Body of pancreas (tissue), 4 donors: ENCODE results near the gene RNPS1.

ENCODE experiments used
- POLR2A ChIP-seq, 3 donors: fragments of 450-650 bp; IDR thresholded peaks; one replicate each; pipeline ENCODE4 v1.6.1; 2016; ENCODE audit warnings: antibody characterized with exemption in 3 of 3, mild to moderate bottlenecking in 2 of 3
- TF ChIP-seq, protein P1 (sequence below), 7 experiments: fragments of 450-650 bp in 4 of 7; fragments of 200-600 bp in 3 of 7; sonication (generic) in 3 of 7; IDR thresholded peaks; one replicate each; pipeline ENCODE4 v1.5.1; 2016 to 2019; ENCODE audit warnings: antibody characterized with exemption in 7 of 7

GRCh38 chr16:2299915-2300192, 31.9 kb upstream of the RNPS1 start:
- TF ChIP-seq, protein P1, sequence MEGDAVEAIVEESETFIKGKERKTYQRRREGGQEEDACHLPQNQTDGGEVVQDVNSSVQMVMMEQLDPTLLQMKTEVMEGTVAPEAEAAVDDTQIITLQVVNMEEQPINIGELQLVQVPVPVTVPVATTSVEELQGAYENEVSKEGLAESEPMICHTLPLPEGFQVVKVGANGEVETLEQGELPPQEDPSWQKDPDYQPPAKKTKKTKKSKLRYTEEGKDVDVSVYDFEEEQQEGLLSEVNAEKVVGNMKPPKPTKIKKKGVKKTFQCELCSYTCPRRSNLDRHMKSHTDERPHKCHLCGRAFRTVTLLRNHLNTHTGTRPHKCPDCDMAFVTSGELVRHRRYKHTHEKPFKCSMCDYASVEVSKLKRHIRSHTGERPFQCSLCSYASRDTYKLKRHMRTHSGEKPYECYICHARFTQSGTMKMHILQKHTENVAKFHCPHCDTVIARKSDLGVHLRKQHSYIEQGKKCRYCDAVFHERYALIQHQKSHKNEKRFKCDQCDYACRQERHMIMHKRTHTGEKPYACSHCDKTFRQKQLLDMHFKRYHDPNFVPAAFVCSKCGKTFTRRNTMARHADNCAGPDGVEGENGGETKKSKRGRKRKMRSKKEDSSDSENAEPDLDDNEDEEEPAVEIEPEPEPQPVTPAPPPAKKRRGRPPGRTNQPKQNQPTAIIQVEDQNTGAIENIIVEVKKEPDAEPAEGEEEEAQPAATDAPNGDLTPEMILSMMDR (IDR thresholded peaks at IDR 0.05): no peak
- TF ChIP-seq POLR2A (IDR thresholded peaks at IDR 0.05): no peak
